HepG2 (cell line): ENCODE results near the gene COX4I1. TPM values are rescaled to one million over a fixed set of nuclear protein-coding genes. Genes with fewer than 3 reads are reported as not detected.

Source experiments
- CHCHD3 ChIP-seq: sonication (generic); formaldehyde crosslinking; IDR thresholded peaks from 2 replicates; pipeline ENCODE4 v1.8.0; 2022; ENCODE audit warnings: mild to moderate bottlenecking, missing genetic modification reagents, moderate library complexity
- CTCF ChIP-seq: sonication (generic); formaldehyde crosslinking; IDR thresholded peaks from 2 replicates; pipeline ENCODE4 v1.5.0; 2020; ENCODE audit warnings: mild to moderate bottlenecking, missing genetic modification reagents, moderate library complexity
- ELF4 ChIP-seq: sonication (generic); formaldehyde crosslinking; IDR thresholded peaks from 2 replicates; pipeline ENCODE4 v1.5.0; 2020; ENCODE audit warnings: missing genetic modification reagents, mild to moderate bottlenecking, moderate library complexity, borderline replicate concordance
- HMG20A ChIP-seq: IDR thresholded peaks from 2 replicates; pipeline ENCODE4 v1.6.1; 2016; ENCODE audit warnings: borderline replicate concordance
- MAFK ChIP-seq, 2 experiments: IDR thresholded peaks in 1 of 2; conservative IDR thresholded peaks in 1 of 2; 2 replicates each; pipeline ENCODE4 v1.6.1; 2011; ENCODE audit warnings: improper control_type of control experiment in 2 of 2, low read length in 2 of 2
- MBD4 ChIP-seq: IDR thresholded peaks from 2 replicates; pipeline ENCODE4 v1.6.1; 2012; ENCODE audit warnings: low read length, inconsistent platforms, borderline replicate concordance
- PRPF4 ChIP-seq: fragments of 200-400 bp; formaldehyde crosslinking; IDR thresholded peaks from 2 replicates; pipeline ENCODE4 v1.6.1; 2016; ENCODE audit warnings: low read length, low read depth; ENCODE audit not compliant: poor library complexity, severe bottlenecking
- ZBTB42 ChIP-seq: sonication (generic); formaldehyde crosslinking; IDR thresholded peaks from 2 replicates; pipeline ENCODE4 v1.5.0; 2020; ENCODE audit warnings: mild to moderate bottlenecking, missing genetic modification reagents
- ZBTB46 ChIP-seq: sonication (generic); formaldehyde crosslinking; IDR thresholded peaks from 2 replicates; pipeline ENCODE4 v1.4.0; 2020; ENCODE audit warnings: mild to moderate bottlenecking, missing genetic modification reagents, borderline replicate concordance
- ZGPAT ChIP-seq: IDR thresholded peaks from 2 replicates; pipeline ENCODE4 v1.6.1; 2016; ENCODE audit warnings: mild to moderate bottlenecking
- ZNF510 ChIP-seq: sonication (generic); formaldehyde crosslinking; IDR thresholded peaks from 2 replicates; pipeline ENCODE4 v1.4.0; 2020; ENCODE audit warnings: low read depth, mild to moderate bottlenecking, missing genetic modification reagents
- ZNF589 ChIP-seq: sonication (generic); formaldehyde crosslinking; conservative IDR thresholded peaks from 2 replicates; pipeline ENCODE4 v1.8.0; 2022; ENCODE audit warnings: mild to moderate bottlenecking, moderate library complexity, missing genetic modification reagents
- ZNF713 ChIP-seq: sonication (generic); formaldehyde crosslinking; IDR thresholded peaks from 2 replicates; pipeline ENCODE4 v1.4.0; 2020; ENCODE audit warnings: mild to moderate bottlenecking, missing genetic modification reagents
- ZSCAN31 ChIP-seq: sonication (generic); formaldehyde crosslinking; IDR thresholded peaks from 2 replicates; pipeline ENCODE4 v1.5.0; 2020; ENCODE audit warnings: low read depth, mild to moderate bottlenecking, missing genetic modification reagents
- polyA plus RNA-seq, 8 experiments: library from polyadenylated mRNA; depleted of rRNA in 3 of 8; stranded (reverse) in 7 of 8; unstranded in 1 of 8; fragments of >200 nt; fragmentation: Illumina TruSeq in 4 of 8; extraction: Trizol in 4 of 8; gene quantifications; 2 replicates each; pipeline versions ENCODE4 v1.2.1 to v1.2.3, GENCODE V29; 2011 to 2016; ENCODE audit warnings: low read depth in 4 of 8, missing spikeins in 1 of 8, mixed read lengths in 1 of 8; ENCODE audit not compliant: insufficient read depth in 1 of 8
- total RNA-seq, 5 experiments: library from RNA; depleted of rRNA; stranded (reverse); fragments of >200 nt; fragmentation: Illumina TruSeq; extraction: Trizol; gene quantifications; 2 replicates each; pipeline ENCODE4 v1.2.3, GENCODE V29; 2016; ENCODE audit warnings: low read depth in 1 of 5
- TF ChIP-seq, protein P1 (sequence below): sonication (generic); formaldehyde crosslinking; IDR thresholded peaks from 2 replicates; pipeline ENCODE4 v1.8.0; 2022; ENCODE audit warnings: low read depth, missing genetic modification reagents
- TF ChIP-seq, protein P2 (sequence below): sonication (generic); formaldehyde crosslinking; IDR thresholded peaks from 2 replicates; pipeline ENCODE4 v1.4.0; 2020; ENCODE audit warnings: mild to moderate bottlenecking, missing genetic modification reagents
- TF ChIP-seq, protein P3 (sequence below): conservative IDR thresholded peaks from 2 replicates; pipeline ENCODE4 v1.6.1; 2018; ENCODE audit warnings: missing genetic modification reagents

Gene COX4I1
- total and polyA plus RNA-seq, 2 of the 13 experiments (the other 11 are each of a cell fraction or from before 2014, with no cell fraction given) = 658 to 902 TPM

GRCh38 chr16:85798283-85798776 lies 1.2 kb upstream of the COX4I1 start (continued):
- TF ChIP-seq, protein P1, sequence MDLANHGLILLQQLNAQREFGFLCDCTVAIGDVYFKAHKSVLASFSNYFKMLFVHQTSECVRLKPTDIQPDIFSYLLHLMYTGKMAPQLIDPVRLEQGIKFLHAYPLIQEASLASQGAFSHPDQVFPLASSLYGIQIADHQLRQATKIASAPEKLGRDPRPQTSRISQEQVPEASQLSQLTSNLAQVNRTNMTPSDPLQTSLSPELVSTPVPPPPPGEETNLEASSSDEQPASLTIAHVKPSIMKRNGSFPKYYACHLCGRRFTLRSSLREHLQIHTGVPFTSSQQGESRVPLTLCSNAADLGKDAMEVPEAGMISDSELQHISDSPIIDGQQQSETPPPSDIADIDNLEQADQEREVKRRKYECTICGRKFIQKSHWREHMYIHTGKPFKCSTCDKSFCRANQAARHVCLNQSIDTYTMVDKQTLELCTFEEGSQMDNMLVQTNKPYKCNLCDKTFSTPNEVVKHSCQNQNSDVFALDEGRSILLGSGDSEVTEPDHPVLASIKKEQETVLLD (CRISPR knock-in tag) = no peak
- TF ChIP-seq MAFK (conservative IDR thresholded peaks at IDR 0.05 in 1 of 2, IDR thresholded peaks at IDR 0.05 in 1 of 2; ENCODE audit: low read length in 2 of 2) (no peak), ELF4 (no peak), ZBTB42 (no peak), ZNF713 (CRISPR knock-in tag) (no peak), ZNF589 (CRISPR knock-in tag) (no peak), ZBTB46 (CRISPR knock-in tag) (no peak), ZSCAN31 (CRISPR knock-in tag) (0 out of 2 replicates have a peak, but pooled peaks have one; percentile 6), ZGPAT (CRISPR knock-in tag) (peak; percentile 57; the same call in 1 of the 2 replicates), PRPF4 (no peak), CTCF (CRISPR knock-in tag) (no peak), MBD4 (no peak), HMG20A (CRISPR knock-in tag) (no peak), CHCHD3 (no peak), ZNF510 (CRISPR knock-in tag) (no peak)
- TF ChIP-seq, protein P2, sequence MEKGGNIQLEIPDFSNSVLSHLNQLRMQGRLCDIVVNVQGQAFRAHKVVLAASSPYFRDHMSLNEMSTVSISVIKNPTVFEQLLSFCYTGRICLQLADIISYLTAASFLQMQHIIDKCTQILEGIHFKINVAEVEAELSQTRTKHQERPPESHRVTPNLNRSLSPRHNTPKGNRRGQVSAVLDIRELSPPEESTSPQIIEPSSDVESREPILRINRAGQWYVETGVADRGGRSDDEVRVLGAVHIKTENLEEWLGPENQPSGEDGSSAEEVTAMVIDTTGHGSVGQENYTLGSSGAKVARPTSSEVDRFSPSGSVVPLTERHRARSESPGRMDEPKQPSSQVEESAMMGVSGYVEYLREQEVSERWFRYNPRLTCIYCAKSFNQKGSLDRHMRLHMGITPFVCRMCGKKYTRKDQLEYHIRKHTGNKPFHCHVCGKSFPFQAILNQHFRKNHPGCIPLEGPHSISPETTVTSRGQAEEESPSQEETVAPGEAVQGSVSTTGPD (CRISPR knock-in tag) = no peak; the same call in 1 of the 2 replicates
- TF ChIP-seq, protein P3, sequence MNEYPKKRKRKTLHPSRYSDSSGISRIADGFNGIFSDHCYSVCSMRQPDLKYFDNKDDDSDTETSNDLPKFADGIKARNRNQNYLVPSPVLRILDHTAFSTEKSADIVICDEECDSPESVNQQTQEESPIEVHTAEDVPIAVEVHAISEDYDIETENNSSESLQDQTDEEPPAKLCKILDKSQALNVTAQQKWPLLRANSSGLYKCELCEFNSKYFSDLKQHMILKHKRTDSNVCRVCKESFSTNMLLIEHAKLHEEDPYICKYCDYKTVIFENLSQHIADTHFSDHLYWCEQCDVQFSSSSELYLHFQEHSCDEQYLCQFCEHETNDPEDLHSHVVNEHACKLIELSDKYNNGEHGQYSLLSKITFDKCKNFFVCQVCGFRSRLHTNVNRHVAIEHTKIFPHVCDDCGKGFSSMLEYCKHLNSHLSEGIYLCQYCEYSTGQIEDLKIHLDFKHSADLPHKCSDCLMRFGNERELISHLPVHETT (CRISPR knock-in tag) = peak; percentile 40; the same call in 1 of the 2 replicates
